GM12864 (cell line): ENCODE measurements around the gene DCXR.

Experiments
- DNase-seq: peaks from one replicate; pipeline ENCODE4 v3.0.0-alpha.2; 2011; ENCODE audit warnings: low read depth
- H3K4me3 ChIP-seq: 2 replicates; pipeline ENCODE4 v1.5.1; 2011; ENCODE audit warnings: mild to moderate bottlenecking, low read depth, low read length, control low read depth
- CTCF ChIP-seq: IDR thresholded peaks from 2 replicates; pipeline ENCODE4 v1.5.1; 2011; ENCODE audit warnings: low read depth, mild to moderate bottlenecking, moderate library complexity, low read length, control low read depth, inconsistent platforms; ENCODE audit errors: missing control alignments

The DCXR gene

GRCh38 chr17:82020572-82021106 lies 16.9 kb downstream of the DCXR start:
- no peak for DNase-seq
- TF ChIP-seq CTCF, result no peak
- H3K4me3 ChIP-seq, result no peak overlapping the region; the same call in 1 of the 2 replicates

- DNase-seq, result no peak
- peak; percentile 89 for TF ChIP-seq CTCF
- no peak overlapping the region for H3K4me3 ChIP-seq
These were observed 17.6 kb downstream of the DCXR start for GRCh38 chr17:82019690-82020571.

- TF ChIP-seq CTCF, result no peak
- no peak overlapping the region for H3K4me3 ChIP-seq
- no peak for DNase-seq
These were observed 18.4 kb downstream of the DCXR start for GRCh38 chr17:82018989-82019689.

- DNase-seq, result no peak
- TF ChIP-seq CTCF, result no peak
- H3K4me3 ChIP-seq, result no peak overlapping the region
These were observed 19.1 kb downstream of the DCXR start for GRCh38 chr17:82018152-82018988.

GRCh38 chr17:82017612-82018151 lies 19.8 kb downstream of the DCXR start:
- H3K4me3 ChIP-seq, result no peak overlapping the region
- no peak for TF ChIP-seq CTCF
- no peak for DNase-seq

- no peak for DNase-seq
- no peak overlapping the region for H3K4me3 ChIP-seq
- TF ChIP-seq CTCF, result no peak
These were observed 20.5 kb downstream of the DCXR start for GRCh38 chr17:82016875-82017459.
